CD4-positive, alpha-beta T cell treated with Interleukin-12 subunit alpha and Interleukin-12 subunit beta, for 1 hour (primary cell): Measurements from ENCODE around the gene ATP2C2.
"Not testable (repeated sequence)": the region's sequence is repeated elsewhere in the genome, so short reads cannot be mapped to it uniquely, and the experiment has no call there.

Experiments used
- DNase-seq: peaks from one replicate; pipeline ENCODE4 v3.0.0-alpha.2; 2020

Gene ATP2C2

GRCh38 chr16:84425696-84426095 is 57.4 kb downstream of the ATP2C2 start:
- no peak for DNase-seq

GRCh38 chr16:84426804-84427203 is 58.5 kb downstream of the ATP2C2 start:
- no peak for DNase-seq

DNA sequence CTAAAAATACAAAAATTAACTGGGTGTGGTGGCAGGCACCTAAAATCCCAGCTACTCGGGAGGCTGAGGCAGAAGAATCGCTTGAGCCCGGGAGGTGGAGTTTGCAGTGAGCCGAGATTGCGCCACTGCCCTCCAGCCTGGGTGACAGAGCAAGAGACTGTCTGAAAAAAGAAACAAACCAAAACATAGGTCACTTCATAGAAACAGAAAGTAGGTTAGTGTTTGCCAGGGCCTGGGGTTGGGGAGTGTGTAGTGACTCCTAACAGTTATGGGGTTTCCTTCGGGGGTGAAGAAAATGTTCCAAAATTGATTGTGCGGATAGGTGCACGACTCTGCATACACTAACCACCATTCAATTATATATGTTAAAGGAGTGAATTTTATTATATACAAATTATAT is 59.2 kb downstream of the ATP2C2 start:
- no peak for DNase-seq

DNA sequence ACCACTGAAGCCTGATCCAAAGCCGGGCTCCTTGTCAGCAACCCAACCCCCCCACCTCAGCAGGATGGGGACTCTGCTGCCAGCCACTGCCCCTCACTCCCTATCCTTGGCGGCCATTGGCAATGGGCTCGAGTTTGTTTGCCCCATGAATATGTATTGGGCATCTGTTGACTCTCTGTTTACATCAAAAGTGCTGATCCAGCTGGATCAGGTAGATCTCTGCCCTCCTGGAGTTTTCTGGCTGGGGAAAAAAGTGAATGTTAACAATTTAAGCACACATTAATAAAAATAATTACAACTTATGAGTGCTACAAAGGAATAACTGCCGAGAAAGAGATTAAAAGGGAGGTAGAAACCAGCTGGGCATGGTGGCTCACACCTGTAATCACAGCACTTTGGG is 62.5 kb downstream of the ATP2C2 start:
- DNase-seq: no peak

DNA sequence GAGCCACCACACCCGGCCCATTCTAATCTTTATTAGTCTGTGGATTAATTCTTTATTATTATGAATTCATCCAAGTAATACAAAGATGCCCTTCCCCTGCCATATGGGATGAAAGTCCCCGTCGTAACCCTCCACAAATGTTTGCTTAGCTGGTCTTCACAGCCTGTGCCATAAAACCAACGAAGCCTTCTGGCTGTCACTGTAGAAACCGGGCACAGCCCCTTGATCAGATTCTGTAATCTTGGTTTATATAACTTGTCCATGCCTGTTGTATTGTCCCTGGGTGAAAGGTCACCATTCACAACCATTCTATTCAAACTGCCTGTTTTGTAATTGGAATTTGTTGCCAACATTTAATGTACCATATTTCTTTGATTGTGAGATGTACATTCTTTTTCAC is 66.5 kb downstream of the ATP2C2 start:
- no peak for DNase-seq

DNA sequence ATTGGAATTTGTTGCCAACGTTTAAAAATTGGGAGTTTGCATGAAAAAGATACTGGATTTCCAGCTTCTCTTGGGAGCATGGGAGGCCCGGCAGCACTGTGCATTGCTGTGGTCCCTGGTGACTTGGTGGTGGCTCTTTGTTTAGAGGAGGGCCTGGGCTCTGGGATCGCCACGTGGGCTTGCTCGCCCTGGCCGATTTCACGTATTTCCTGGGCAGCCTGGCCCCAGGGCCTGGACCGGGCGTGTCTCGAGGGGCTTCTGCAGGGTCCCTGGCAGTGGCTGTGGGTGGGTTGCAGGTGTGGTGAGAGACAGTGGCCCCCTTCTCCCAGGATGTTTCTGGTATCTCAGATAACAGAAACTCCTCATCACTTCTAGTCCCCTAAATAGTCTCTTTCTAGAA is 67.9 kb downstream of the ATP2C2 start:
- DNase-seq: no peak

DNA sequence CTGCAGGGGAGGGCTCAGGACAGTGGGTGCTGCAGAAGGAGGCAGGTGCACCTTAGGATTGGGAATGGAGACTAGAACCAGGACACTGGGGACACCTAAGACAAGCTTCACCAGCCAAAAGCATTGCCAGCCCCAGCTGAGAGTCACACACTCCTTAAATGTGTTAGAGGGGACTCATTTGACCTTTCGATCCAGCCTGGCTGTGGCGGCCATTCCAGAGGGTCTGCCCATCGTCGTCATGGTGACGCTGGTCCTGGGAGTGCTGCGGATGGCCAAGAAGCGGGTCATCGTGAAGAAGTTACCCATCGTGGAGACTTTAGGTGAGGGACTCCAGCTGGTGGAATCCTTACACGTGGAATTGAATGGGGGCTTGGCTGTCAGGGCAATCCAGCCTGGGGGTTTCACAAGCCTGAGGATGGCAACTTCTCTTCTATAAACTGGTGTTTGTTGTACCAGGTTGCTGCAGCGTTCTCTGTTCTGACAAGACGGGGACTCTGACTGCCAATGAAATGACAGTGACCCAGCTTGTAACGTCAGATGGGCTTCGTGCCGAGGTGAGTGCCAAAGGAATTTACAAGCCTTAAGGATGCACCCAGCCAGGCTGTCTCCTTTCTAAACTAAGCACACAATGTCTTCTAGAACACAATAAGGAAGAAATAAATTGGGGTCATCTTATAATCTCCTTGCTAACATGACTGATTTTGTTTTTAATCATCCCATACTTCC is 70.8 kb downstream of the ATP2C2 start:
- no peak for DNase-seq

DNA sequence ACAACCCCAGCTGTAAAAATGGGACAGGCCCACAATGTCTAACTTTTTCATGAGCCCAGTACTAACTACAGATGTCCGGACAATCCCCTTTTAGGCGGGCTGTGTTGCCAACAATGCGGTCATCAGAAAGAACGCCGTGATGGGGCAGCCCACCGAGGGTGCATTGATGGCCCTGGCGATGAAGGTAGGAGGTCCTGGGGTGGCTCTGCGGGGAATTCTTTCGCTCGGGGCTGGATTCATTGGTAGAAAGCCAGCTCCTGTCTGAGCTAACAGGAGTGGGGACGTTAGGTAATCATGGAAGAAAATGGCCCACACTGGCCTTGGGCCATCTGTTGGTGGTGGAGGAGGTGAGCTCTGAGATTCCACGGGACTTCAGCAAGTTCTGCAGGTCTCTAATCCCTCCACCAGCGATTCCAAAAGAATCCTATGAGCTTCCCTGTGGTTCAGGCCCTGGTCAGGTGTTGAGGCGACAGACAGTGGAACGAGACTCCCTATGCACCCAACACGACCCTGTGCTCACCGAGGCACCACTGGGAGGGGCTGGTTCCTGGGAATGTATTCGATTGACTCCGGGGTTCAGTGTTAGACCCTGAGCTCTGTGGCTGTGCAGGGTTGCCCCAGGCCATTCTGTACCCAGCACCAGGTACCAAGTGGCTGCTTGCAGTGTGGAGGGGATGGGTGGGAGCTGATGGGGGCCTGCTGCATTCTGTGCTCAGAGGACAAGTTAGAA is 74.2 kb downstream of the ATP2C2 start:
- DNase-seq: no peak

GRCh38 chr16:84443166-84443802 is 74.9 kb downstream of the ATP2C2 start:
- no peak for DNase-seq

- no peak for DNase-seq
Observed at GRCh38 chr16:84444476-84444875, 76.1 kb downstream of the ATP2C2 start.

- DNase-seq: no peak
Observed at GRCh38 chr16:84446084-84446483, 77.7 kb downstream of the ATP2C2 start.

- DNase-seq: no peak
Observed at GRCh38 chr16:84446596-84447392, 78.5 kb downstream of the ATP2C2 start.

DNA sequence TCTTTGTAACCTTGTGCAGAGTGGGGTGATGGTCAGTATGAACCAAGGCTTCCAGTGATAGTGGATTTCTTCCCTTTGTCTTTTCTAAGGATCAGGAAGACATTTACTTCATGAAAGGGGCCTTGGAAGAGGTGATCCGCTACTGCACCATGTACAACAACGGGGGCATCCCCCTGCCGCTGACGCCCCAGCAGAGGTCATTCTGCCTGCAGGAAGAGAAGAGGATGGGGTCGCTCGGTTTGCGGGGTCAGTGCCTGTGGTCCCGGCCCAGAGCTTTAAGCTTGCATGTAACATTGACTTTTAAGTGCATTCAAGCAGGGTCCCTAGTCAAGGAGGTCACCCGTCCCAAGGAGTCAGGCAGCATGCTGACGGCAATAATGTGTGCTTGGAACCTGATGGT is 80.1 kb downstream of the ATP2C2 start:
- DNase-seq: no peak

- no peak for DNase-seq
Observed at GRCh38 chr16:84449156-84450140, 81.1 kb downstream of the ATP2C2 start.

DNA sequence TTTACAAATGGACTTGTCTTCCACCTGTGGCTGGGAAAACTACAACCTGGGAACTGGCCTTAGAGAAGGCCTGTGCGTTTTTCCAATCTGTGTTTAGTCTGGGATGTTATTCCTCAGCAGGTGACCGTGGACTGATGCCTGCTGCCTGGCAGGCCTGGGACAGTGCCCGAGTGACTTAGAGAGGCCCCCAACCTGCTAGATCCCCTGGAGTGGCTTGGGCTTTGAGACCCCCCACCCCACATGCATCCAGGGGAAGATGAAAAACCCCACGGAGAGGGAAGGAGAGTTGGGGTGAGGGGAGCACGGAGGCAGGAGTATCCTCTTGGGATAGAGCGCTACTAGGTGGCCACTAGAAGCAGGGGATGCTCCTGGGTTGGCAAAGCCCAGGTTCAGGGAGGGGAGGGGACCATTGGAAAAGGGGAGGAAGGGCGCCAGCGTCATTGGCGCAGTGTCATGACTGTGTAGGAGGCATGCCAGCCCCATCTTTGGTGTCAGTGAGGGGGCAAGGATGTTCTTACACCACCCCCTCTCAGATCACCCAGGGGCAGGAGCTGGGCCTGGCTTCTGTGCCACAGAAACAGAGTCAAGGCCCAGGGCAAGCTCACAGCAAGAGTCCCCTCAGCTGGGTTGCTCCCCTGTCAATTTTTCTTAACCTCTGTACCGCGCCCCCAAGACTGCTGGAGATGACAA is 82.0 kb downstream of the ATP2C2 start:
- DNase-seq: no peak

GRCh38 chr16:84451010-84451676 is 82.8 kb downstream of the ATP2C2 start:
- not testable (repeated sequence) for DNase-seq

- no peak for DNase-seq
Observed at GRCh38 chr16:84451781-84452180, 83.4 kb downstream of the ATP2C2 start.

- no peak for DNase-seq
Observed at GRCh38 chr16:84453061-84453752, 84.9 kb downstream of the ATP2C2 start.

DNA sequence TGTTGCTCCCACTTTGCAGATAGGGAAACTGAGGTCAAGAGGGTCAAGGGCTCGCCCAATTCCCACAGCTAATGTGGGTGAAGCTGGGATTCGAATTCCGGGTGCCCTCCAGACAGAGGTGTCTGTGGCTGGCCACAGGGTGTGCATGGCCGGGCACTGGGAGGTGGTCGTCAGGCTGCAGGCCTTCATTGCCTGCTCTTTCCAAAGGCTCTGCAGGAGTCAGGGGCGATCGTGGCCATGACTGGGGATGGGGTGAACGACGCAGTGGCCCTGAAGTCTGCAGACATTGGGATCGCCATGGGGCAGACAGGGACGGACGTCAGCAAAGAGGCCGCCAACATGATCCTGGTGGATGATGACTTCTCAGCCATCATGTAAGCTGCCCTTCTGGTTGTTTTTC is 86.3 kb downstream of the ATP2C2 start:
- DNase-seq: no peak

GRCh38 chr16:84455031-84455430 is 86.7 kb downstream of the ATP2C2 start:
- no peak for DNase-seq
